ENCODE measurements around the gene MYO3B. TPM values are rescaled to one million over a fixed set of nuclear protein-coding genes. Genes with fewer than 3 reads are reported as not detected.

The MYO3B gene
- total and polyA plus RNA-seq, 12 donors, result 0.04 to 0.11 (median 0.06) TPM; not detected in 8

DNA sequence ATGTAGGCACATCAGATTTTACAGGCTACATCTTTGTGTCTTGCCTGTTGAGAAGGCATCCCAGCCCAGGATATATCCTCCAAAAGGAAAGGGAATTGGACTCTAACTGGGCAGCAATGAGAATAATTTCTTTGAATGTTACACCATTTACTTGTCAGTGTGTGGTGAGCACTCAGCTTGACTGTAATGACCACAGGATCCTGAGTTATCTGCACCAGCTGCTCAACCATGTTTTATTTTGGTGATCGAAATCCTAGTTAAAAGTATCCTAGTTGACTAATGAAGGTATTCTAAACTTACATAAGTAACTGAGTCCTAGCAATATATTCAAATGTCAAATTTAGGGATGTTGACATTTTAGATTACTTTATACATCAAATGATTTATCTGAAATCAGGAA lies 123.0 kb downstream of the MYO3B start:
- WGBS, 4 donors, result 73 to 94% (median 84%) methylated on average over 1 of the region's 1 CpG
- no peaks in the 10 kb centered on the region for H3K27me3 ChIP-seq
- no peaks in the 10 kb centered on the region for H3K9me3 ChIP-seq (replicated peaks in 1 of 3)
- no peak for TF ChIP-seq POLR2A (IDR thresholded peaks at IDR 0.05)
- TF ChIP-seq, protein P1, sequence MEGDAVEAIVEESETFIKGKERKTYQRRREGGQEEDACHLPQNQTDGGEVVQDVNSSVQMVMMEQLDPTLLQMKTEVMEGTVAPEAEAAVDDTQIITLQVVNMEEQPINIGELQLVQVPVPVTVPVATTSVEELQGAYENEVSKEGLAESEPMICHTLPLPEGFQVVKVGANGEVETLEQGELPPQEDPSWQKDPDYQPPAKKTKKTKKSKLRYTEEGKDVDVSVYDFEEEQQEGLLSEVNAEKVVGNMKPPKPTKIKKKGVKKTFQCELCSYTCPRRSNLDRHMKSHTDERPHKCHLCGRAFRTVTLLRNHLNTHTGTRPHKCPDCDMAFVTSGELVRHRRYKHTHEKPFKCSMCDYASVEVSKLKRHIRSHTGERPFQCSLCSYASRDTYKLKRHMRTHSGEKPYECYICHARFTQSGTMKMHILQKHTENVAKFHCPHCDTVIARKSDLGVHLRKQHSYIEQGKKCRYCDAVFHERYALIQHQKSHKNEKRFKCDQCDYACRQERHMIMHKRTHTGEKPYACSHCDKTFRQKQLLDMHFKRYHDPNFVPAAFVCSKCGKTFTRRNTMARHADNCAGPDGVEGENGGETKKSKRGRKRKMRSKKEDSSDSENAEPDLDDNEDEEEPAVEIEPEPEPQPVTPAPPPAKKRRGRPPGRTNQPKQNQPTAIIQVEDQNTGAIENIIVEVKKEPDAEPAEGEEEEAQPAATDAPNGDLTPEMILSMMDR (IDR thresholded peaks at IDR 0.05), result no peak
- DNase-seq, result no peak
- intact Hi-C loops (cut with DNase I), result no loop called here
- H3K4me1 ChIP-seq (replicated peaks in 1 of 2), result no peaks in the 10 kb centered on the region
- H3K27ac ChIP-seq, result no peak overlapping the region
- H3K36me3 ChIP-seq (replicated peaks in 1 of 2), result no peaks in the 10 kb centered on the region
- H3K4me3 ChIP-seq, result no peak overlapping the region

DNA sequence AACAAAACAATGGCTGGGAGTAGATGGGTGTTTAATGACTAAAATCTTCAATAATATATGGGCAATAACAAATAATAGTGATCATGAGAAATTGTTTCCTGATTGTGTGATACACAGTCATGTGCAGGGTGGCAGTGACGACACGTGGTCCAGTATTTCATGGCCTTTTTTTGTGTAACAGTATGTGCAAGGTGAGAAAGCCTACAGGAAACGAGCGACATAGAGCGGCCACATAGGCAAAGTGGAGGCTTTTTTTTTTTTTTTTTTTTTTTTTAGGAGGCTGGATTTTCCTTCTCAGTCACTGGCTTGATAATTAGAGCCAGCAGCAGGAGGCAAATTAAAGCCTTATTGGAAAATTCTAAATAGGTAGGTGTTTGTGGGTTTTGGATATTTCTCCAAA lies 123.7 kb downstream of the MYO3B start:
- intact Hi-C loops (cut with DNase I), result no loop called here
- Histone ChIP-seq H3K9me3 (replicated peaks in 1 of 3) (no peaks in the 10 kb centered on the region), H3K27me3 (no peaks in the 10 kb centered on the region), H3K4me3 (no peak overlapping the region), H3K27ac (no peak overlapping the region), H3K36me3 (replicated peaks in 1 of 2) (no peaks in the 10 kb centered on the region), H3K4me1 (replicated peaks in 1 of 2) (no peaks in the 10 kb centered on the region)
- 86 to 90% (median 89%) methylated on average over 5 of the region's 5 CpGs for WGBS, 4 donors
- DNase-seq, result no peak
- TF ChIP-seq, protein P1 (IDR thresholded peaks at IDR 0.05), result no peak
- TF ChIP-seq POLR2A (IDR thresholded peaks at IDR 0.05), result no peak

DNA sequence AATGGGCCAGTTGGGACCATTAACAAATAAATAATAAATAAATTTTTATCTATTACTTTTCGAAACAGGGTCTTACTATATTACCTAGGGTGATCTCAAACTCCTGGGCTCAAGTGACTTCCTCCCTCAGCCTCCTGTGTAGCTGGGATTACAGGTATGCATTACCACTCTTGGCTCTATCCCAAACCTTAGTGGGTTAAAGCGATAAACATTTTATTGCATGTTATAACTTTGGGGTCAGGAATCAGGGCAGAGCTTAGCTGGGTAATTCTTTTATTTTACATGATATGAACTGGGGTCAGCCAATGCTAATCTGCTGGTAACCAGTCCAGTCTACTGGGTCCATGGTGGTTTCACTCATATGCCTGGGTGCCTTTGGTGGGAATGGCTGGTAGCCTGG lies 127.8 kb downstream of the MYO3B start:
- no peak overlapping the region for H3K4me3 ChIP-seq
- no peak for TF ChIP-seq POLR2A (IDR thresholded peaks at IDR 0.05)
- TF ChIP-seq, protein P1 (IDR thresholded peaks at IDR 0.05), result no peak
- WGBS, 4 donors, result 86 to 97% (median 94%) methylated on average over 2 of the region's 2 CpGs
- DNase-seq, result no peak
- H3K4me1 ChIP-seq (replicated peaks in 1 of 2), result no peaks in the 10 kb centered on the region
- no peaks in the 10 kb centered on the region for H3K36me3 ChIP-seq (replicated peaks in 1 of 2)
- H3K27me3 ChIP-seq, result no peaks in the 10 kb centered on the region
- no peaks in the 10 kb centered on the region for H3K9me3 ChIP-seq (replicated peaks in 1 of 3)
- intact Hi-C loops (cut with DNase I), result no loop called here
- no peak overlapping the region for H3K27ac ChIP-seq

DNA sequence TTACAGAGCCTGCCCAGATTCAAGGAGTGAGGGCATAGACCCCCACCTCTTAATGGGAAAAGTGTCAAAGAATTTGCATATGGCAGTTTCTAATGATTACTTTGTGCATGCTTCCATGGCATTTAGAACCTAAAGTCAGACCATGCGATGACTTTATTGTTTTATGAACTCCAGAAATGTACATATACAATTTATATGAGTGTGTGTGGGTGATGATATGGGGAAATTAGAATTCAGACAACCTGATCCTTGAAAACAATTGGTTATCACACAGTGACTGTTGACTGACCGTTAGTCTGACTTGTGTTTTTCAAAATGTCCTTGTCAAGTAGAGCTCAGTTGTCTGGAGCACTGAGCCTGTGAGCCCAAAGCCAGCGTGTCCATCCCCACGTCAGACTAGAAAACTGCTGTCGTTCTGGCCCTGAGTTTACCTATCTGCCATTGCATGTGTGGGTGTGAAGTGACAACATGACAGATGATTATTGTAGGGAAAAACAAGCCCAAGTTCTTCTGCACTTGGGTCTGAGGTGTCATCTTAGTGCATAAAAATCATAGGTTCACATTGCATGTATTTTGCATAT lies 128.4 kb downstream of the MYO3B start:
- no peak for TF ChIP-seq POLR2A (IDR thresholded peaks at IDR 0.05)
- TF ChIP-seq, protein P1 (IDR thresholded peaks at IDR 0.05), result no peak
- peaks cover 3% of the 10 kb centered on the region for H3K27me3 ChIP-seq
- 71 to 84% (median 80%) methylated on average over 5 of the region's 5 CpGs for WGBS, 4 donors
- H3K27ac ChIP-seq, result no peak overlapping the region
- intact Hi-C loops (cut with DNase I), result no loop called here
- no peaks in the 10 kb centered on the region for H3K36me3 ChIP-seq (replicated peaks in 1 of 2)
- DNase-seq, result no peak
- no peaks in the 10 kb centered on the region for H3K4me1 ChIP-seq (replicated peaks in 1 of 2)
- no peak overlapping the region for H3K4me3 ChIP-seq
- H3K9me3 ChIP-seq (replicated peaks in 1 of 3), result no peaks in the 10 kb centered on the region
